BJ (cell line): ENCODE results near the gene RIOX2. TPM values are rescaled to one million over a fixed set of nuclear protein-coding genes. Genes with fewer than 3 reads are reported as not detected.

Experiments used
- CTCF ChIA-PET: fragments of 350-600 bp; formaldehyde crosslinking; extraction: SDS; loops from one replicate; lab custom pipeline; 2021; ENCODE audit warnings: antibody characterized with exemption, inconsistent platforms; lab: Yijun Ruan, JAX
- POLR2A ChIA-PET: fragments of 300-600 bp; sonication (Branson Sonifier 250); formaldehyde crosslinking; extraction: SDS; loops from one replicate; lab custom pipeline; 2021; ENCODE audit warnings: antibody characterized with exemption; lab: Charles Lee
- DNase-seq: peaks from one replicate; pipeline ENCODE4 v3.0.0-alpha.2; 2011; ENCODE audit warnings: low read depth
- H3K27me3 ChIP-seq: 2 replicates; pipeline ENCODE4 v1.6.0; 2011; ENCODE audit warnings: low read length; ENCODE audit not compliant: control insufficient read depth, insufficient read depth
- H3K36me3 ChIP-seq: 2 replicates; pipeline ENCODE4 v1.5.1; 2011; ENCODE audit warnings: low read length; ENCODE audit not compliant: control insufficient read depth, insufficient read depth
- H3K4me3 ChIP-seq: 2 replicates; pipeline ENCODE4 v1.5.1; 2011; ENCODE audit warnings: low read depth, mild to moderate bottlenecking, control low read depth, low read length
- polyA plus RNA-seq: library from polyadenylated mRNA; depleted of rRNA; stranded (reverse); fragments of >200 nt; gene quantifications from 2 replicates; pipeline ENCODE4 v1.2.3, GENCODE V29; 2011
- TF ChIP-seq, protein P1 (sequence below): IDR thresholded peaks from 2 replicates; pipeline ENCODE4 v1.5.1; 2011; ENCODE audit warnings: low read depth, mild to moderate bottlenecking, control low read depth, inconsistent platforms, low read length, moderate library complexity; ENCODE audit not compliant: insufficient read depth

Gene RIOX2
- polyA plus RNA-seq, 1 experiment, result 19.6 TPM

- ChIA-PET CTCF (interaction anchor here (1.2 kb wide), 1 partner anchor 67 kb away, joined by 6 read pairs; no protein-coding TSS in a partner anchor), POLR2A (no interaction called here)
- H3K27me3 ChIP-seq, result no peaks in the 10 kb centered on the region
- H3K36me3 ChIP-seq, result peaks cover 5% of the 10 kb centered on the region; the same call in 1 of the 2 replicates
- no peak for DNase-seq
- H3K4me3 ChIP-seq, result no peak overlapping the region
- TF ChIP-seq, protein P1, sequence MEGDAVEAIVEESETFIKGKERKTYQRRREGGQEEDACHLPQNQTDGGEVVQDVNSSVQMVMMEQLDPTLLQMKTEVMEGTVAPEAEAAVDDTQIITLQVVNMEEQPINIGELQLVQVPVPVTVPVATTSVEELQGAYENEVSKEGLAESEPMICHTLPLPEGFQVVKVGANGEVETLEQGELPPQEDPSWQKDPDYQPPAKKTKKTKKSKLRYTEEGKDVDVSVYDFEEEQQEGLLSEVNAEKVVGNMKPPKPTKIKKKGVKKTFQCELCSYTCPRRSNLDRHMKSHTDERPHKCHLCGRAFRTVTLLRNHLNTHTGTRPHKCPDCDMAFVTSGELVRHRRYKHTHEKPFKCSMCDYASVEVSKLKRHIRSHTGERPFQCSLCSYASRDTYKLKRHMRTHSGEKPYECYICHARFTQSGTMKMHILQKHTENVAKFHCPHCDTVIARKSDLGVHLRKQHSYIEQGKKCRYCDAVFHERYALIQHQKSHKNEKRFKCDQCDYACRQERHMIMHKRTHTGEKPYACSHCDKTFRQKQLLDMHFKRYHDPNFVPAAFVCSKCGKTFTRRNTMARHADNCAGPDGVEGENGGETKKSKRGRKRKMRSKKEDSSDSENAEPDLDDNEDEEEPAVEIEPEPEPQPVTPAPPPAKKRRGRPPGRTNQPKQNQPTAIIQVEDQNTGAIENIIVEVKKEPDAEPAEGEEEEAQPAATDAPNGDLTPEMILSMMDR, result no peak
These were observed 16.2 kb downstream of the RIOX2 start for GRCh38 chr3:97956051-97956450.

- Histone ChIP-seq H3K4me3 (no peak overlapping the region), H3K27me3 (no peaks in the 10 kb centered on the region), H3K36me3 (peaks cover 5% of the 10 kb centered on the region; the same call in 1 of the 2 replicates)
- no peak for DNase-seq
- TF ChIP-seq, protein P1, result no peak
- ChIA-PET CTCF (interaction anchor here (0.6 to 1.2 kb wide), 4 partner anchors 11 to 711 kb away, joined by 3 to 5 read pairs (median 4); partner anchors contain the start of gene CRYBG3), POLR2A (no interaction called here)
These were observed 17.9 kb downstream of the RIOX2 start for GRCh38 chr3:97954228-97954827.

DNA sequence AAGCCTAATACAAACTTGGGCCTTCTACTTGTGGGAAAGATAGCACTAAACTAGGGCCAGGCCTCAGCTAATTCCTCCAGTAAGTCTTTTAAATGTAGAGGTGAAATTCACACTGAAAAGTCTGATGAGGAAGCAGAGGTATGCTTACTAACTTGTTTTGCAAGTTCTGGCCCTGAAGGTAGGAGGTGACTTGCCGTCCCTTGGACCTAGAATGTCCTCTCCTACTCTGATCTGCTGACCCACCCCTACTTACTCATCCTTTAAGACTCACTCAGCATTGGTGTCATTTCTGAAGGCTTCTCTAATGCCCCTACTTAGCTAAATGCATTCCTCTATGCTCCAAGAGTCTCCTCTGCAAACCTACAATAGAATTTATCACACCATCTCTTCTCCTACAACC, 19.4 kb downstream of the RIOX2 start:
- ChIA-PET POLR2A (no interaction called here), CTCF (interaction anchor here (0.6 to 1.2 kb wide), 4 partner anchors 9 to 875 kb away, joined by 3 to 4 read pairs (median 3); no protein-coding TSS in a partner anchor)
- DNase-seq, result no peak

GRCh38 chr3:97952280-97952679, 20.0 kb downstream of the RIOX2 start:
- Histone ChIP-seq H3K4me3 (no peak overlapping the region), H3K36me3 (peaks cover 7% of the 10 kb centered on the region), H3K27me3 (no peaks in the 10 kb centered on the region)
- TF ChIP-seq, protein P1, result no peak
- no peak for DNase-seq
- ChIA-PET POLR2A (no interaction called here), CTCF (interaction anchor here (0.6 to 1.2 kb wide), 3 partner anchors 9 to 158 kb away, joined by 3 read pairs; no protein-coding TSS in a partner anchor)

More for the DNA sequence above, 19.4 kb downstream of the RIOX2 start:
- Histone ChIP-seq H3K27me3 (no peaks in the 10 kb centered on the region), H3K4me3 (no peak overlapping the region), H3K36me3 (peaks cover 8% of the 10 kb centered on the region)
- TF ChIP-seq, protein P1, result no peak

DNA sequence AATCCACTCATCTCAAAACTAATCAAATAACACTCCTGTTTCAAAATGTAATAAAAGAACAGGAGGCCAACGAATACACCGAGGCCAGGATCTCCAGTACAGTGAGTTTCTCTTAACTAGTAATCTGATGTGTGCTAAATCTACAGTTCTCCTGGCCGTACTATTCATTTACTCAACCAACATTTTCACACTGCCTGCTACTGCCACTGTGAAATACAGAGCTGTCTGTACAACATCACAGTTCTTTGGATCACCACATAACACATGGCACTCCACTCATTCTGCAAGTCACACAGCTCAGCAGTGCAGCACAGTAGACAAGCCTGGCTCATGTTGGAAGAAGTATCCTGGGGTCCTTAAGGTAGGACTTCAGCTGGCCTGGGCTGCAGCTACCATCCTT, 21.9 kb downstream of the RIOX2 start:
- Histone ChIP-seq H3K36me3 (peaks cover 7% of the 10 kb centered on the region), H3K4me3 (no peak overlapping the region), H3K27me3 (no peaks in the 10 kb centered on the region)
- TF ChIP-seq, protein P1, result no peak
- ChIA-PET POLR2A (no interaction called here), CTCF (interaction anchor here (1.8 kb wide), 1 partner anchor 9 kb away, joined by 5 read pairs; no protein-coding TSS in a partner anchor)
- DNase-seq, result no peak
